HUES6 (cell line): ENCODE measurements around the gene B4GALT5.
"Not testable (repeated sequence)": the region's sequence is repeated elsewhere in the genome, so short reads cannot be mapped to it uniquely, and the experiment has no call there.

Experiments
- H3K27ac ChIP-seq: 2 replicates; pipeline ENCODE4 v1.7.0; 2013; ENCODE audit warnings: low read depth, mild to moderate bottlenecking, low read length, inconsistent platforms
- H3K27me3 ChIP-seq: 2 replicates; pipeline ENCODE4 v1.6.1; 2013; ENCODE audit warnings: low read length; ENCODE audit not compliant: control insufficient read depth, insufficient read depth
- H3K36me3 ChIP-seq: 2 replicates; pipeline ENCODE4 v1.6.1; 2013; ENCODE audit warnings: low read length; ENCODE audit not compliant: control insufficient read depth, insufficient read depth
- H3K4me1 ChIP-seq: 2 replicates; pipeline ENCODE4 v1.6.1; 2013; ENCODE audit warnings: low read length; ENCODE audit not compliant: control insufficient read depth, insufficient read depth
- H3K4me3 ChIP-seq: 2 replicates; pipeline ENCODE4 v1.5.1; 2013; ENCODE audit warnings: low read depth, low read length
- H3K9ac ChIP-seq: one replicate; pipeline ENCODE4 v1.6.1; 2013; ENCODE audit warnings: mild to moderate bottlenecking, low read length
- H3K9me3 ChIP-seq: 2 replicates; pipeline ENCODE4 v1.6.1; 2013; ENCODE audit warnings: low read depth, low read length; ENCODE audit not compliant: control insufficient read depth, insufficient read depth

The B4GALT5 gene

DNA sequence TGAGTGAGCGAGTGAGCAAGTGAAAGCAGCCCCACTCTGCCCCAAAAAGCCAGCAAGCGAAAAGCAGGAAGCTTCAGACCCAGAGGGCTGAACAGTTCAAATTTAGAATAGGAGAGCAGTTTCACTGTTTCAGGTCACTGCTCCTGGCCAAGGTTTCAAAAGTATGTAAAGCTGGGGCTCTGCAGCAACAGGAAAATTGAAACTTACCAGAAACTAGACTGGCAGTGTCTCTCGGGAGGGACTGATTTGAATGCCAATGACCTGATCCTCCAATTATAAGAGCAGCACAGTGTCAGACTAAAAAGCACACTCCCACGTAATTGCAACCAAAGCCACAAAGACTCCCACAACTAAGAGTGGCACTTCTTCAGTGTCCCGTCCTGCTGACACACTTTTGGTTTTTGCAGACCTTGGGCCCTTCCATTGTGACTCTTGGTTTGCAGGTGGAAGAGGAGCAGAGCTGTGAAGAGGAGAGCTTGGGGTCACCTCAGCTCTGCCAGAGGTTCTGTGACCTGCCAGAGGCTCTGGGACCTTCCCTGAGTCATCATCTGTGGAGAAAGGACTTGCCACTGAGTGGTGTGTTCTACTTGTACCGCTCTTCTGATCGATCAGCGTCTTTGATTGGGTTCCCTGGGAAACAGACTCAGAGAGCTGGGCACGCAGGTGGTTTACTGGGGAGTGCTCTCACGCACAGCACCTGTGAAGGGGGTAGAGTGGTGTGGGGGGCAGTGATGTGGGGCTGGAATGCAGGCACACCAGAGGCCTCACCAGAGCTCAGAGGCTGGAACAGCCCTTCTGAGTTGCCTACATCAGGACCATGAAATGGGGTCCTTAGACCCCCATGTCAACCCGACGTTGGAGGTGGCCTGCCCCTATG, 93.1 kb downstream of the B4GALT5 start:
- Histone ChIP-seq H3K27ac (no peak overlapping the region), H3K9ac (no peak overlapping the region), H3K36me3 (no peaks in the 10 kb centered on the region), H3K9me3 (peaks cover 17% of the 10 kb centered on the region), H3K27me3 (no peaks in the 10 kb centered on the region), H3K4me3 (no peak overlapping the region), H3K4me1 (peaks cover 2% of the 10 kb centered on the region)

DNA sequence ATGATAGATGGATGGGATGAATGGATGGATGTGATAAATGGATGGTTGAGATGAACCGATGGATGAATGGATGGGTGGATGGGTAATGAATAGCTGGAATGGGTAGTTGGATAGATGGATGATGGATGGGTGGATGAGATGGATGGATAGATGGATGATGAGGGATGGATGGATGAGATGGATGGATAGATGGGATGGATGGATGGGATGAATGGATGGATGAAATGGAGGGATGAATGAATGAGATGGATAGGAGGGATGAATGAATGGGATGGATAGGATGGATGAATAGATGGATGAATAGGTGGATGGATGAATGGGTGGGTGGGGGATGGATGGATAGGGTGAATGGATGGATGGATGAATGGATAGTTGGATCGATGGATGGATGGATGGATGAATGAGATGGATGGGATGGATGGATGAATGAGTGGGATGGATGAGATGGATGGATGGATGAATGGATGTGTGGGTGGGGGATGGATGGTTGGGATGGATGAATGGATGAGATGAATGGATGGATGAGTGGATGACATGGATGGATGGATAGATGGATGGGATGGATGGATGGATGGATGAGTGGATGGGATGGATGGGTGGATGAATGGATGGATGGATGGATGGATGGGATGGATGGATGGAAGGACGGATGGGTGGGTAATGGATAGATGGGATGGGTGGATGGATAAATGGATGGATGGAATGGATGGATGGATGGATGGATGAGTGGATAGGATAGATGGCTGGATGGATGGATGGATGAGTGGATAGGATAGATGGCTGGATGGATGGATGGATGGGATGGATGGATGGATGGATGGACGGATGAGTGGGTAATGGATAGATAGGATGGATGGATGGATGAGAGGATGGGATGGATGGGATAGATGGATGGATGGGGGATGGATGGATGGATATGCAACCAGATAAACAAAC, 94.3 kb downstream of the B4GALT5 start:
- Histone ChIP-seq H3K9ac (no peak overlapping the region), H3K4me1 (no peaks in the 10 kb centered on the region), H3K27me3 (no peaks in the 10 kb centered on the region), H3K36me3 (no peaks in the 10 kb centered on the region), H3K9me3 (peaks cover 17% of the 10 kb centered on the region), H3K4me3 (no peak overlapping the region), H3K27ac (no peak overlapping the region)

DNA sequence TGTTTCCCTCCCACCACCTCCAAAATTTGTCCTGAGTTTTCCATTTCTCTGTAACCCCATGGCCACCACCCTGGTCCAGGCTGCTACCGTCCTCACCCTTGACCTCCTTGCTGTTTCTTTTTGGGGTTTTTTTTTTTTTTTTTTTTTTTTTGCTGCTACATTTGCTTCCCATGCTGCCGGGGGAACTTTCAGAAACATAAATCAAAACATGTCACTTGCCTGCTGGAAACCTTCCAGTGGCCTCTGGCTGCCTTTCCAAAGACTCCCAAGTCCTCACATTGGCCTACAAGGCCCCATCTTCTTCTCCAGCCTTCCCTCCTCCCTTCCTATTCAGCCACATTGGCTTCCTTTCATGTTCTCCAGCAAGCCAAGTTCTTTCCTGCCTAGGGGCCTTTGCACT, 95.4 kb downstream of the B4GALT5 start:
- Histone ChIP-seq H3K36me3 (no peaks in the 10 kb centered on the region), H3K9ac (no peak overlapping the region), H3K4me3 (no peak overlapping the region), H3K27me3 (no peaks in the 10 kb centered on the region), H3K27ac (no peak overlapping the region), H3K9me3 (peaks cover 17% of the 10 kb centered on the region), H3K4me1 (no peaks in the 10 kb centered on the region)

DNA sequence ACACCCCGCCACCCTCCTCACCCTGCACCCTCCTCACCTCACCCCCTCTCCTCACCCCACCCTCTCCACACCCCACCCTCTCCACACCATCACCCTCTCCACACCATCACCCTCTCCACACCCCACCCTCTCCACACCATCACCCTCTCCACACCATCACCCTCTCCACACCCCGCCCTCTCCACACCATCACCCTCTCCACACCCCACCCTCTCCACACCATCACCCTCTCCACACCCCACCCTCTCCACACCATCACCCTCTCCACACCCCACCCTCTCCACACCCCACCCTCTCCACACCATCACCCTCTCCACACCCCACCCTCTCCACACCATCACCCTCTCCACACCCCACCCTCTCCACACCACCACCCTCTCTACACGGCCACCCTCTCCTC, 96.3 kb downstream of the B4GALT5 start:
- not testable (repeated sequence) for H3K4me1 ChIP-seq, H3K27me3 ChIP-seq, H3K4me3 ChIP-seq, H3K36me3 ChIP-seq, H3K27ac ChIP-seq, H3K9ac ChIP-seq
- H3K9me3 ChIP-seq: peaks cover 11% of the 10 kb centered on the region

DNA sequence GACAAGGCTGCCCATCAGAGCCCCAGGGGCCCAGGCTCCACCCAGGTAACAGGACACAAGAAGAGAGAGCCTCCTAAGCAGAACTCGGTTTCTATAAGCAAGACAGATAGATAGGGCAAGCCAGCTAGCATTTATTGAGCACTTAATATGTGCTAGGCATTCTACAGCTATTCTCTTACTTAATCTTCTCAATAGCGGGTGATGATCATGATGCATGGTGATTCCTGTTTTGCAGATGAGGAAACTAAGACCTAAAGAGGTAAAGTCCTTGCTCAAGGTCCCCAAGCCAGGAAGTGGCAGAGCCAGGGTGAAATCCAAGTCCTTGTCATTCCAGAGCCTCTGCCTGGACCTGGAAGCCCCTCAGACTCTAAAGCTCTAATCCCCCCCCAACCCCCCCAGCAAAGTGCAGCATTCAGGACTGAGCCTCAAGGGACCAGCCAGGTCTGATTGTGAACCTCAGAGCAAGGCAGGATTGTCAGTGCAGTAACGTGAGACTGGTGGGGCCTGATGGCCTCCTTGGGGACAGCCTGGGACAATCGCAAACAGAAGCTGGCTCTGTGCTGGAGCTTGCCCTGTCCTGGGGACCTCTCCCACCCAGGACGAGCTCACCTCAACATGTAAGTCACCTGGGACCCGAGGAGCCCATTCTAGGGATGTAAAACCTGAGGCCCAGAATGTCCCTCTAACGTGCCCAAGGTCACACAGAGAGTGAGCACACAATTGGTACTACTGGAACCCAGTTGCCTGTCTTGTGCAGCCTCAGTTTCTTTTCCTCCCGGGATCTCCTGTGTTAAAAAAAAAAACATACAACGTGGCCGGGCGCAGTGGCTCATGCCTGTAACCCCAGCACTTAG, 97.3 kb downstream of the B4GALT5 start:
- Histone ChIP-seq H3K4me1 (no peaks in the 10 kb centered on the region), H3K9ac (no peak overlapping the region), H3K27ac (no peak overlapping the region), H3K27me3 (no peaks in the 10 kb centered on the region), H3K36me3 (no peaks in the 10 kb centered on the region), H3K9me3 (peaks cover 4% of the 10 kb centered on the region; the same call in 1 of the 2 replicates), H3K4me3 (no peak overlapping the region)

DNA sequence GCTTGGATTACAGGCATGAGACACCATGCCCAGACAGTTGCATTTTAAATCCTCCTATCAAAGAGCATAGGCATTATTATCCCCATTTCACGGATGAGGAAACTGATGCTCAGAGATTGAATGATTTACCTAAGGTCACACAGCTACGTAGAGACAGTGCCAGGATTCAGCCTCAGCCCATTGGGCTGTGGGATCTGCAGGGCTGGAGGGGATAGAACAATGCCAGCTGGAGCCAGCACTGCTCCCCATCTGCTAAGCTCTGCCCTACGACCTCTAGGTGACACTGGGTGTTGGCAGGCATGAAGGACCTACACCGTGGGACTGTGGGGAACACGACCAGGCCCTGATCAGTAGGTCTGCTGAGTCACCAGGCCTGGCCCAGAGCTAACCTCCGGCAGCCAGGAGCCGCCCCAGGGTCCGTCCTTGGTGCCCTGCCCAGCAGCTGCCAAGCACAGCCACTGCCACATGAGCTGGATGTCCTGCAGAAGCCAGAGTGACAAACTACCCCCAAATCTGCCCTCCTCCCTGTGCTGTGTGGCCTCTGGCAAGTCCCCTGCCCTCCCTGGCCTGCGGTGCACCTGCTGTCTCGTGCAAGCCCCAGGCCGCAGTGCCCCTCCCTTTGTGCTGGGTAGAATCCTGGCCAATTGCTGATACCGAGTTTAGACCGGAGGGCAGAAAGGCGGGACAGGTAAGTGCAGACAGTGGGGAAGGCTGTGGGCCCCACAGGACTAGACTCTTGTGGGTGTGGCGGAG, 98.1 kb downstream of the B4GALT5 start:
- H3K36me3 ChIP-seq: no peaks in the 10 kb centered on the region
- H3K4me3 ChIP-seq: no peak overlapping the region
- H3K27ac ChIP-seq: no peak overlapping the region
- H3K9ac ChIP-seq: no peak overlapping the region
- H3K27me3 ChIP-seq: no peaks in the 10 kb centered on the region
- H3K9me3 ChIP-seq: peaks cover 3% of the 10 kb centered on the region; the same call in 1 of the 2 replicates
- H3K4me1 ChIP-seq: peaks cover 4% of the 10 kb centered on the region

DNA sequence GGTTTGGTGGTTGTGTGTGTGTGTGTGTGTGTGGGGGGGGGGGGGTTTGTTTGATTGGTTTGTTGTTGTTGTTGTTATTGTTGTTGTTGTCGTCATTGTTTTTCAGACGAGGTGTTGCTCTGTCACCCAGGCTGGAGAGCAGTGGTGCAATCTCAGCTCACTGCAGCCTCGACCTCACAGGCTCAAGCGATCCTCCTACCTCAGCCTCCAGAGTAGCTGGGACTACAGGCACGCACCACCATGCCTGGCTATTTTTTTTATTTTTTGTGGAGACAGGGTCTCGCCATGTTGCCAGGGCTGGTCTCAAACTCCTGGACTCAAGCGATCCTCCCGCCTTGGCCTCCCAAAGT, 98.7 kb downstream of the B4GALT5 start:
- H3K4me3 ChIP-seq, H3K27ac ChIP-seq, H3K27me3 ChIP-seq, H3K9ac ChIP-seq, H3K4me1 ChIP-seq, H3K9me3 ChIP-seq, H3K36me3 ChIP-seq: not testable (repeated sequence)

DNA sequence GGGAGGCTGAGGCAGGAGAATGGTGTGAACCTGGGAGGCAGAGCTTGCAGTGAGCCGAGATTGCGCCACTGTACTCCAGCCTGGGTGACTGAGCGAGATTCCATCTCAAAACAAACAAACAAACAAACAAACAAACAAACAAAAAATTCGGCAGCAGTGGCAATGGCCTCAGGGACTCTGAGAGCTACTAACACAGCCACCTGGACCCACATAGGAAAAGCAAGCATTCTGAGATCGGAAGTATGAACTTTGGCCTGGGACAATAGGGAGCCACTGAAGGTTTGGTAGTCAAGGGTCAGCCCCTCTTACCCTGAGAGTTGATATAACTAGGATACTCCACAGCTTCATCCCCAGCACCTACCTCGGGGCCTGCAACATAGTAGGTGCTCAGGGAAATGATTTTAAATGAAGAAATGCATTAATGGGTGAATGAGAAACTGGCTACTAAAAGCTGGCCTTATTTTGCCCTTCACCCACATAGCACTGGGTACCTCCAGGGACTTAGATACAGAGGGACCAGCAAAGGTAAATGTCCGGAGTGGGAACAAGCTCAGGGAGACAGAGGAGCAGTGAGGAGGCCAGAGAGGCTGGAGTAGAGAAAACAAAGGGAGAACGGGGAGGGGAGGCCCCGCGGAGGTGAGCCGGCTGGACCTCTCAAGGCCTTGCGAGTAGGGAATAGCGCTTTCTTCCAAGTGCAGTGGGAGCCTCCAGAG, 99.2 kb downstream of the B4GALT5 start:
- Histone ChIP-seq H3K9me3 (peaks cover 3% of the 10 kb centered on the region; the same call in 1 of the 2 replicates), H3K27ac (no peak overlapping the region), H3K4me3 (no peak overlapping the region), H3K4me1 (peaks cover 4% of the 10 kb centered on the region), H3K9ac (no peak overlapping the region), H3K36me3 (no peaks in the 10 kb centered on the region), H3K27me3 (no peaks in the 10 kb centered on the region)

DNA sequence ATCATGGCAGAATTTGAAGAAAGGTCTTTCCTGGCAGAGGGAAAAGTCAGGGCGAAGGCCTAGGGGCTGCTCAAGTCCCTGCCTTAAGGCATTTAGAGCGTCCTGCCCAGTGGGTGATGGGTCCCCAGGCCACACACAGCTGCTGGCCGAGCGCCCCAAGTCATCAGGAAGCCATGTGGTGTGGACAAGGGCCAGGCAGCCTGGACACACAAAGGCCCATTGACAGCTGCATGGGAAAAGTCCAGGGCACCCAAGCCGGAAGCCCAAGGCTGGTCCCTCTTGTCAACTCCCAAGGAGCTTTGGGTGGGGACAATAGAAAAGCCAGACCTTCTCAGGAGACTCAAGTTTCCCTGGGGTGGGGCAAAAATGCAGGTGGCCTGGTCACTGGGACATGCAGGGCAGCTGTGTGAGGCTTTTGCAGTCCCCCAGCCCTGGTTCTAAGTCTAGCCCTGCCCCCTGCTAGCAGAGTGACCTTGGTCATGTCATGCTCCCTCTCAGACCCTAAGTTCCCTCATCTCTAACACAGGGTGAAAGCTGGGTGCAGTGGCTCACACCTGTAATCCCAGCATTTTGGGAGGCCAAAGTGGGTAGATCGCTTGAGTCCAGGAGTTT, 101.4 kb downstream of the B4GALT5 start:
- H3K4me1 ChIP-seq: peaks cover 4% of the 10 kb centered on the region
- no peaks in the 10 kb centered on the region for H3K9me3 ChIP-seq
- no peaks in the 10 kb centered on the region for H3K36me3 ChIP-seq
- H3K4me3 ChIP-seq: no peak overlapping the region
- no peak overlapping the region for H3K9ac ChIP-seq
- H3K27me3 ChIP-seq: no peaks in the 10 kb centered on the region; the same call in 1 of the 2 replicates
- H3K27ac ChIP-seq: no peak overlapping the region
